Activated gamma-delta T cell (primary cell): Measurements from ENCODE around the gene KAT7.
"Not testable (repeated sequence)": the region's sequence is repeated elsewhere in the genome, so short reads cannot be mapped to it uniquely, and the experiment has no call there.

Experiments used
- DNase-seq: peaks from one replicate; lab custom pipeline; 2025; lab: John Stamatoyannopoulos, UW

KAT7 gene

GRCh38 chr17:49809056-49809455 lies 20.6 kb downstream of the KAT7 start:
- DNase-seq = no peak

GRCh38 chr17:49814781-49815529 lies 26.5 kb downstream of the KAT7 start:
- no peak for DNase-seq

- DNase-seq = no peak
Observed at GRCh38 chr17:49815761-49816281, 27.3 kb downstream of the KAT7 start.

- DNase-seq = no peak
Observed at GRCh38 chr17:49817993-49818392, 29.5 kb downstream of the KAT7 start.

GRCh38 chr17:49819138-49819537 lies 30.7 kb downstream of the KAT7 start:
- no peak for DNase-seq

- no peak for DNase-seq
Observed at GRCh38 chr17:49819651-49820050, 31.2 kb downstream of the KAT7 start.

- DNase-seq = no peak
Observed at GRCh38 chr17:49820773-49821172, 32.3 kb downstream of the KAT7 start.

- DNase-seq = no peak
Observed at GRCh38 chr17:49821466-49821865, 33.0 kb downstream of the KAT7 start.

GRCh38 chr17:49821916-49822315 lies 33.4 kb downstream of the KAT7 start:
- no peak for DNase-seq

GRCh38 chr17:49822829-49823228 lies 34.3 kb downstream of the KAT7 start:
- no peak for DNase-seq

GRCh38 chr17:49823614-49824013 lies 35.1 kb downstream of the KAT7 start:
- no peak for DNase-seq

- no peak for DNase-seq
Observed at GRCh38 chr17:49825645-49826044, 37.2 kb downstream of the KAT7 start.

GRCh38 chr17:49828325-49828724 lies 39.8 kb downstream of the KAT7 start:
- DNase-seq = not testable (repeated sequence)

- no peak for DNase-seq
Observed at GRCh38 chr17:49829026-49829425, 40.5 kb downstream of the KAT7 start.

- no peak for DNase-seq
Observed at GRCh38 chr17:49830605-49831004, 42.1 kb downstream of the KAT7 start.

GRCh38 chr17:49832840-49833599 lies 44.5 kb downstream of the KAT7 start:
- DNase-seq = no peak

GRCh38 chr17:49834118-49834743 lies 45.8 kb downstream of the KAT7 start:
- DNase-seq = no peak

GRCh38 chr17:49835472-49835871 lies 47.0 kb downstream of the KAT7 start:
- DNase-seq = no peak

GRCh38 chr17:49836111-49837030 lies 47.9 kb downstream of the KAT7 start:
- DNase-seq = no peak

GRCh38 chr17:49839455-49839854 lies 51.0 kb downstream of the KAT7 start:
- DNase-seq = no peak

GRCh38 chr17:49841548-49841947 lies 53.1 kb downstream of the KAT7 start:
- DNase-seq = no peak

GRCh38 chr17:49842371-49842770 lies 53.9 kb downstream of the KAT7 start:
- DNase-seq = no peak
